H1 (cell line): ENCODE data around the gene NPTN.

ENCODE experiments used
- CTCF ChIP-seq, 3 experiments: IDR thresholded peaks; 1 replicate in 2 of 3; 2 replicates in 1 of 3; pipeline versions ENCODE4 v1.5.1 to v1.6.1; 2011; ENCODE audit warnings: low read length in 3 of 3, mild to moderate bottlenecking in 3 of 3, inconsistent platforms in 2 of 3, low read depth in 1 of 3, moderate library complexity in 1 of 3; ENCODE audit not compliant: insufficient read depth in 1 of 3; ENCODE audit errors: control extremely low read depth in 1 of 3
- JUND ChIP-seq: IDR thresholded peaks from 2 replicates; pipeline ENCODE4 v1.6.1; 2011; ENCODE audit warnings: mild to moderate bottlenecking, improper control_type of control experiment, low read length
- TAF1 ChIP-seq: IDR thresholded peaks from 2 replicates; pipeline ENCODE4 v1.6.1; 2011; ENCODE audit warnings: mild to moderate bottlenecking, low read depth, low read length

GRCh38 chr15:73558529-73558928 is 74.7 kb downstream of the NPTN start:
- TF ChIP-seq CTCF (IDR thresholded peaks at IDR 0.05; ENCODE audit: control extremely low read depth in 1 of 3, insufficient read depth in 1 of 3, low read depth in 1 of 3, low read length in 3 of 3) (no peak), JUND (no peak), TAF1 (no peak)
